Activated CD4-positive, alpha-beta T cell treated with anti-CD3 and anti-CD28 coated beads, Interleukin-2, amount 50 U/mL, for 48 hours (primary cell): ENCODE data around the gene ECHDC3.
A peak's percentile ranks its signal among the peaks of the same experiment; 100 is the strongest.
"Not testable (repeated sequence)": the region's sequence is repeated elsewhere in the genome, so short reads cannot be mapped to it uniquely, and the experiment has no call there.

Experiments
- DNase-seq, 2 experiments: peaks; one replicate each; pipeline ENCODE4 v3.0.0-alpha.2; 2020

Gene ECHDC3

GRCh38 chr10:11742009-11742778 is at the start of gene ECHDC3:
Gene ECHDC3 (plus strand): TSS chr10:11742382. CDS start chr10:11742577, 195 bp downstream.
- DNase-seq, result peak; percentile 38 to 39

GRCh38 chr10:11693376-11693775 is 48.8 kb upstream of the ECHDC3 start:
- DNase-seq, result no peak

- DNase-seq, result no peak
Observed at GRCh38 chr10:11695779-11696178, 46.4 kb upstream of the ECHDC3 start.

- peak; percentile 15 to 26 for DNase-seq
Observed at GRCh38 chr10:11697718-11698527, 44.3 kb upstream of the ECHDC3 start.

- DNase-seq, result no peak
Observed at GRCh38 chr10:11698691-11699549, 43.3 kb upstream of the ECHDC3 start.

- DNase-seq, result no peak
Observed at GRCh38 chr10:11699550-11700097, 42.6 kb upstream of the ECHDC3 start.

- DNase-seq, result no peak
Observed at GRCh38 chr10:11700539-11700938, 41.6 kb upstream of the ECHDC3 start.

- no peak for DNase-seq
Observed at GRCh38 chr10:11701451-11702095, 40.6 kb upstream of the ECHDC3 start.

- no peak for DNase-seq
Observed at GRCh38 chr10:11702264-11702663, 39.9 kb upstream of the ECHDC3 start.

GRCh38 chr10:11704092-11704491 is 38.1 kb upstream of the ECHDC3 start:
- no peak for DNase-seq

GRCh38 chr10:11705722-11706121 is 36.5 kb upstream of the ECHDC3 start:
- DNase-seq, result no peak

- no peak for DNase-seq
Observed at GRCh38 chr10:11706895-11707567, 35.2 kb upstream of the ECHDC3 start.

- no peak for DNase-seq
Observed at GRCh38 chr10:11707624-11708350, 34.4 kb upstream of the ECHDC3 start.

- DNase-seq, result not testable (repeated sequence)
Observed at GRCh38 chr10:11708801-11709200, 33.4 kb upstream of the ECHDC3 start.

- DNase-seq, result no peak
Observed at GRCh38 chr10:11712744-11713143, 29.4 kb upstream of the ECHDC3 start.

GRCh38 chr10:11713186-11713743 is 28.9 kb upstream of the ECHDC3 start:
- no peak for DNase-seq

- DNase-seq, result no peak
Observed at GRCh38 chr10:11713963-11714362, 28.2 kb upstream of the ECHDC3 start.

GRCh38 chr10:11714750-11715365 is 27.3 kb upstream of the ECHDC3 start:
- DNase-seq, result no peak

GRCh38 chr10:11715815-11716494 is 26.2 kb upstream of the ECHDC3 start:
- DNase-seq, result no peak

GRCh38 chr10:11716686-11717085 is 25.5 kb upstream of the ECHDC3 start:
- DNase-seq, result no peak
